Left lung (tissue), 10 donors: Measurements from ENCODE around the gene LARGE1. TPM values are rescaled to one million over a fixed set of nuclear protein-coding genes. Genes with fewer than 3 reads are reported as not detected.

Experiments
- ATAC-seq: fragments of 200-7000 bp; cut with Tn5 transposase; one replicate; pipeline ENCODE4 v1.9.1; 2020; ENCODE audit warnings: moderate library complexity
- DNase-seq, 4 donors: peaks; one replicate each; pipeline ENCODE4 v3.0.0-alpha.2; 2013 to 2020
- H3K27ac ChIP-seq, 2 donors: fragments of 200-600 bp; sonication (generic) in 1 of 2; one replicate each; pipeline versions ENCODE4 v1.5.0 to v1.8.0; 2020 to 2021
- H3K27me3 ChIP-seq, 2 donors: fragments of 200-600 bp; sonication (generic) in 1 of 2; one replicate each; pipeline versions ENCODE4 v1.5.0 to v1.8.0; 2020 to 2021
- H3K36me3 ChIP-seq, 2 donors: fragments of 200-600 bp; sonication (generic) in 1 of 2; one replicate each; pipeline versions ENCODE4 v1.5.0 to v1.8.0; 2020 to 2021
- H3K4me1 ChIP-seq, 2 donors: fragments of 200-600 bp; one replicate each; pipeline ENCODE4 v1.8.0; 2021
- H3K4me3 ChIP-seq, 2 donors: fragments of 200-600 bp; sonication (generic) in 1 of 2; one replicate each; pipeline versions ENCODE4 v1.5.0 to v1.8.0; 2020 to 2021; ENCODE audit warnings: mild to moderate bottlenecking in 1 of 2
- H3K9me3 ChIP-seq, 2 donors: fragments of 200-600 bp; sonication (generic) in 1 of 2; one replicate each; pipeline versions ENCODE4 v1.5.0 to v1.8.0; 2020 to 2021
- intact Hi-C, 2 donors: fragments of 100-400 bp; cut with DNase I; formaldehyde crosslinking; loops; one replicate each; pipeline versions ENCODE4 v1.11.2 to v1.14.2; 2022
- polyA plus RNA-seq, 6 donors: library from polyadenylated mRNA; unstranded; fragments of 120-200 nt; gene quantifications; one replicate each; pipeline ENCODE4 v1.2.1, GENCODE V29; 2013; ENCODE audit not compliant: insufficient read length in 6 of 6
- total RNA-seq, 2 donors: library from RNA; stranded (reverse); fragmentation: NEBNext Ultra II Directional; extraction: Animal tissue kit (Norgen Biotek cat#: 25700); gene quantifications; one replicate each; pipeline ENCODE4 v1.2.1, GENCODE V29; 2021
- TF ChIP-seq, protein P1 (sequence below), 2 donors: fragments of 200-600 bp; sonication (generic) in 1 of 2; IDR thresholded peaks; one replicate each; pipeline versions ENCODE4 v1.5.0 to v1.8.0; 2021; ENCODE audit warnings: antibody characterized with exemption in 2 of 2
- donor health status: DM: no; HTN: yes; CAD: no.
- donor health status: DM: no; HTN: no; CAD: no.

LARGE1 gene
- total and polyA plus RNA-seq, 8 donors, result 22.4 to 36.1 (median 33.2) TPM

DNA sequence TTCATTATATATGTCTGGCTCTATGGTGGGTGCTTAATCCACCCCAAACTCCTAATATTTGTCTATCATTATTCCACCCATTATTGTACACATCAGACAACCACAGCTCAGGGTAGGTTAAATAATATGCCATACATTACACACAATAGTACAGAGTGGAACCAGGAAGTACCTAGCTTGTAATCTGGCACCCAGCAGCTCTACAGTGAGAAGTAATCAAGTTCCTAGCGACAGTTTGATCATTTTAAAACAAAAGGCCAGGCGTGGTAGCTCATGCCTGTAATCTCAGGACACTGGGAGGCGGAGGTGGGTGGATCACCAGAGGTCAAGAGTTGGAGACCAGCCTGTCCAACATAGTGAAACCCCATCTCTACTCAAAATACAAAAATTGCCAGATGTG, 141.0 kb downstream of the LARGE1 start:
- peaks cover 0 to 2% of the 10 kb centered on the region in 2 donors for H3K9me3 ChIP-seq
- no peaks in the 10 kb centered on the region for H3K27me3 ChIP-seq
- no peak overlapping the region for H3K4me3 ChIP-seq
- TF ChIP-seq, protein P1, sequence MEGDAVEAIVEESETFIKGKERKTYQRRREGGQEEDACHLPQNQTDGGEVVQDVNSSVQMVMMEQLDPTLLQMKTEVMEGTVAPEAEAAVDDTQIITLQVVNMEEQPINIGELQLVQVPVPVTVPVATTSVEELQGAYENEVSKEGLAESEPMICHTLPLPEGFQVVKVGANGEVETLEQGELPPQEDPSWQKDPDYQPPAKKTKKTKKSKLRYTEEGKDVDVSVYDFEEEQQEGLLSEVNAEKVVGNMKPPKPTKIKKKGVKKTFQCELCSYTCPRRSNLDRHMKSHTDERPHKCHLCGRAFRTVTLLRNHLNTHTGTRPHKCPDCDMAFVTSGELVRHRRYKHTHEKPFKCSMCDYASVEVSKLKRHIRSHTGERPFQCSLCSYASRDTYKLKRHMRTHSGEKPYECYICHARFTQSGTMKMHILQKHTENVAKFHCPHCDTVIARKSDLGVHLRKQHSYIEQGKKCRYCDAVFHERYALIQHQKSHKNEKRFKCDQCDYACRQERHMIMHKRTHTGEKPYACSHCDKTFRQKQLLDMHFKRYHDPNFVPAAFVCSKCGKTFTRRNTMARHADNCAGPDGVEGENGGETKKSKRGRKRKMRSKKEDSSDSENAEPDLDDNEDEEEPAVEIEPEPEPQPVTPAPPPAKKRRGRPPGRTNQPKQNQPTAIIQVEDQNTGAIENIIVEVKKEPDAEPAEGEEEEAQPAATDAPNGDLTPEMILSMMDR (IDR thresholded peaks at IDR 0.05), result no peak
- DNase-seq, result no peak
- H3K4me1 ChIP-seq, result no peaks in the 10 kb centered on the region
- ATAC-seq, result no peak
- intact Hi-C loops, result no loop called here
- no peaks in the 10 kb centered on the region for H3K36me3 ChIP-seq
- H3K27ac ChIP-seq, result no peak overlapping the region

DNA sequence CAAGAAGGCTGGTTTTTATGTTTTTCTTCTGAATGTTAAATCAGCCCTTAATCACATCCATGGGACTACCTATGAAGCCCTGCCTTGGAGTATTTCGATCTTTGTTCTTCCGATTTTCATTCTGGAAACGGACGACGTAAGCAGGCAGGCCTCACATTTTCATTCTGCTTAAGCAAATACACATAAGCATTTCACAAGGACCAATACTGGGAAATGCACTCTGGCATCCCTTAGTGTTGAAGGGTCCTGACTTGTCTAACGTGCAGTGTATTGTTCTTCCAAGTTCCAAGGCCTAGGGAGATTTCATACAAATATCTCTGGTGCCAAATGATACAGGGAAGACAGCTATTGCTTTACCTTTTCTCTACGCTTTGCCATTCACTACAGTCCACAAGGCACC, 143.8 kb downstream of the LARGE1 start:
- intact Hi-C loops, result no loop called here
- Histone ChIP-seq H3K27me3 (no peaks in the 10 kb centered on the region), H3K27ac (no peak overlapping the region), H3K4me3 (no peak overlapping the region), H3K9me3 (peaks cover 0 to 2% of the 10 kb centered on the region in 2 donors), H3K4me1 (no peaks in the 10 kb centered on the region), H3K36me3 (no peaks in the 10 kb centered on the region)
- TF ChIP-seq, protein P1 (IDR thresholded peaks at IDR 0.05), result no peak
- peak; percentile 65 for ATAC-seq
- DNase-seq, result no peak

DNA sequence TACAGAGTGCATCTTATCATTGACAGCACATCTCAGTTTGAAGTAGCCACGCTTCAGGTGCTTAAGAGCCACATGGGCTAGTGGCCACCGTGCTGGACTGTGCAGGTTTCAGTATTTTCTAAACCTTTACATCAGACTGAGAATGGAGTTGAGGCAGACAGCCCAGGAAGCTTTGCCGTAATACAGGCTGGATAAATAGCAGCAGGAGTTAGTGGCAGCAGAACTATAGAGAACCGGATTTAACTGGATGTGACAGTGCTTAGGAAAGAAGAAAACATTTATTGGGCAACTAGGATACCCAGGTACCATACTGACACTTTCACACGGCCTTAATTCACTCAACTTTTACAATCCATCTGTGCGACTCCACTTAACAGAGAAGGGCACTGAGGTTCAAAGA, 145.5 kb downstream of the LARGE1 start:
- Histone ChIP-seq H3K27me3 (no peaks in the 10 kb centered on the region), H3K9me3 (no peaks in the 10 kb centered on the region), H3K4me1 (no peaks in the 10 kb centered on the region), H3K4me3 (no peak overlapping the region), H3K27ac (no peak overlapping the region), H3K36me3 (no peaks in the 10 kb centered on the region)
- TF ChIP-seq, protein P1 (IDR thresholded peaks at IDR 0.05), result no peak
- ATAC-seq (peak; percentile 23), DNase-seq (no peak)
- intact Hi-C loops, result no loop called here

DNA sequence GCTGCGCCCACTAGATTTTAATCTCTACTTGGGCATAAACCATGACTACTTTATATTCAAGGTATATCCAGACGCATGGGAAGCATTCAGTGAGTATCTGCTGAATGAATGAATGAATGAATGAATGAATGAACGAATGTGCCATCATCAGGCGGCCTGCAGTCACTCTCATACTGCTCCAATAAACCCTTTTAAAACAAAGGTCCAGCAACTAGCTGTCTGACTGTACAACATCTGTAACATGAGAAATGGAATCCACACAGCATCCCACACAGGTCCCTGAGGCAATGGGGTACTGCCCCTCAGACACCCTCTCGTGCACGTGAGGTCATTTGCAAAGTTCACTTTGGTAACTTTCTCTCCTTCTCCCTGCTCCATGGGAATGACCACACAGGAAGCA, 147.5 kb downstream of the LARGE1 start:
- DNase-seq, result no peak
- Histone ChIP-seq H3K4me1 (no peaks in the 10 kb centered on the region), H3K9me3 (no peaks in the 10 kb centered on the region), H3K27ac (no peak overlapping the region), H3K27me3 (no peaks in the 10 kb centered on the region), H3K36me3 (no peaks in the 10 kb centered on the region), H3K4me3 (no peak overlapping the region)
- intact Hi-C loops, result no loop called here
- no peak for ATAC-seq
- TF ChIP-seq, protein P1 (IDR thresholded peaks at IDR 0.05), result no peak

DNA sequence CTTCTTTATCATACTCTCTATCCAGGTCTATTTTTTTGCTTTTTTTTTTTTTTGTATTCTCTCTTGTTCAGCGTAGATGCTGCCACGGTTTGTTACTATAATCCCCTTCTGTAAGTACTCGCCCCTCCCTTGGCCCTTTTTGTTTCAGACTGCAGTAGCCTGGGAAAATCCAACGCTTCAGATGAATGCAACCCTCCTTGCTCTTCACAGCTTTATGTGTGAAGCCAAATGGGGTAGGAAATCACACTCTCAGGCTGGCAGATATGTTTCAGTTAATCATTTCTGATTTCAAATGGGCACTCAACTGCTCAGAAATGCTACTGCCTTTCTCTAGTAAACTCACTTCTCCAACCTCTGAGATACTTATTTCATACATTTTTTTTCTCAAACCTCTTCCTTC, 149.1 kb downstream of the LARGE1 start:
- intact Hi-C loops, result no loop called here
- Histone ChIP-seq H3K4me3 (no peak overlapping the region), H3K4me1 (no peaks in the 10 kb centered on the region), H3K36me3 (no peaks in the 10 kb centered on the region), H3K27ac (no peak overlapping the region), H3K9me3 (no peaks in the 10 kb centered on the region), H3K27me3 (no peaks in the 10 kb centered on the region)
- DNase-seq (no peak), ATAC-seq (no peak)
- TF ChIP-seq, protein P1 (IDR thresholded peaks at IDR 0.05), result no peak
